ENCODE data around the gene F12. TPM values are rescaled to one million over a fixed set of nuclear protein-coding genes. Genes with fewer than 3 reads are reported as not detected.

Gene F12
- total and polyA plus RNA-seq, 2 of the 8 experiments (the other 6 are each of a cell fraction or from before 2014, with no cell fraction given), result 6.5 to 7.8 TPM

DNA sequence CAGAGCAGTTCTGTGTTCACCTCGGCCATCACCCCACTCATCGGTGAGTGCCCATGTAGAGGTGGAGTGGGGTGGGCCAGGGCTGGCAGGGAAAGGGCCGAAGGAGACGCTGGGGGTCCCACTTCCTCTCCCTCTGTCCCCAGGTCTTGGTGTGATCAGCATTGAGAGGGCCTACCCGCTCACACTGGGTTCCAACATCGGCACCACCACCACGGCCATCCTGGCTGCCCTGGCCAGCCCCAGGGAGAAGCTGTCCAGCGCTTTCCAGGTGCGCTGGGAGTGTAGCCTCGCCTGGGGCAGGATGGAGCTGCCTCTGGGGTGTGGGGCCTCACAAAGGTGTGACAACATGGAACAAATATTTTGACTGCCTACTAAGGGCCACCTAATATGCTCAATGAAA is 12.6 kb downstream of the F12 start:
- no peak overlapping the region for H2BK120ac ChIP-seq (replicated peaks; ENCODE audit: low read depth, low read length)
- no peak overlapping the region for H3K4me3 ChIP-seq (ENCODE audit: extremely low read depth in 1 of 4, insufficient read depth in 2 of 4, low read depth in 3 of 4, low read length in 4 of 4)
- POLR2A ChIA-PET (ENCODE audit: partially characterized antibody), result interaction anchor here (0.7 to 10.8 kb wide), 3 partner anchors 12 to 58 kb away, joined by 3 to 143 read pairs (median 5); partner anchors contain the start of gene PRR7
- H3K79me1 ChIP-seq (ENCODE audit: low read depth, low read length), result no peaks in the 10 kb centered on the region
- no peaks in the 10 kb centered on the region; a peak in 1 of 7 replicates for H3K4me1 ChIP-seq (replicated peaks in 1 of 4; ENCODE audit: control insufficient read depth in 3 of 4, insufficient read depth in 4 of 4, low read length in 3 of 4)
- CTCF ChIA-PET (ENCODE audit: partially characterized antibody), result interaction anchor here (1.0 to 18.7 kb wide), 3 partner anchors 9 to 24 kb away, joined by 3 to 363 read pairs (median 4); no protein-coding TSS in a partner anchor
- no peak overlapping the region for H3K4me2 ChIP-seq (ENCODE audit: insufficient read depth in 1 of 2, low read depth in 2 of 2, low read length in 2 of 2)
- 0 out of 2 replicates have a peak overlapping the region, but pooled peaks have one; percentile 48 for H2BK20ac ChIP-seq (ENCODE audit: low read length)
- H2AK5ac ChIP-seq (ENCODE audit: low read depth, low read length), result no peak overlapping the region
- no peaks in the 10 kb centered on the region for H4K20me1 ChIP-seq (replicated peaks in 1 of 2; ENCODE audit: control insufficient read depth in 1 of 2, insufficient read depth in 2 of 2, low read length in 2 of 2)
- no peak overlapping the region for H4K91ac ChIP-seq (replicated peaks; ENCODE audit: insufficient read length, low read length)
- WGBS, 2 experiments (ENCODE audit: extremely low coverage in 1 of 2, insufficient coverage in 1 of 2, insufficient read length in 1 of 2, insufficient replicate concordance in 2 of 2, low coverage in 1 of 2, low lambda C conversion rate in 2 of 2, missing lambda C conversion rate in 1 of 2), result 89% methylated on average over 8 of the region's 10 CpGs; no CpG with 5 or more reads in 1 of the 2 experiments
- H4K5ac ChIP-seq (ENCODE audit: insufficient read length, low read depth, low read length), result no peak overlapping the region
- FAIRE-seq (no peak), DNase-seq (ENCODE audit: low read depth in 1 of 2, low spot score in 2 of 2) (no peak)
- no peak overlapping the region for H3K27ac ChIP-seq (ENCODE audit: low read depth, low read length)
- peak overlapping the region; percentile 86; the same call in 1 of the 2 replicates for H4K8ac ChIP-seq (ENCODE audit: extremely low read depth, insufficient read depth, low read length)
- H3K9me3 ChIP-seq (ENCODE audit: insufficient read depth in 2 of 2, low read depth in 1 of 2, low read length in 1 of 2), result no peaks in the 10 kb centered on the region
- no peak overlapping the region for H3K9ac ChIP-seq (replicated peaks in 1 of 4; ENCODE audit: extremely low read depth in 1 of 4, low read depth in 3 of 4, low read length in 3 of 4)
- peaks cover 0 to 16% (median 9%) of the 10 kb centered on the region in 4 experiments; a peak in 6 of 7 replicates for H3K27me3 ChIP-seq (replicated peaks in 1 of 4; ENCODE audit: control insufficient read depth in 3 of 4, extremely low read depth in 1 of 4, insufficient read depth in 3 of 4, low read length in 3 of 4)
- H2BK5ac ChIP-seq (ENCODE audit: low read depth, low read length), result no peak overlapping the region
- H2BK15ac ChIP-seq (ENCODE audit: low read length), result no peak overlapping the region
- no peaks in the 10 kb centered on the region for H3K36me3 ChIP-seq (ENCODE audit: control insufficient read depth in 2 of 4, insufficient read depth in 4 of 4, low read length in 3 of 4)
- no peak overlapping the region for H3K56ac ChIP-seq (replicated peaks; ENCODE audit: insufficient read length, low read depth, low read length)
- peak overlapping the region; percentile 84; the same call in 1 of the 2 replicates for H2BK12ac ChIP-seq (ENCODE audit: low read depth, low read length)
- no peaks in the 10 kb centered on the region for H3K23me2 ChIP-seq (ENCODE audit: low read depth, low read length)
- H3K18ac ChIP-seq (ENCODE audit: extremely low read depth, low read length), result no peak overlapping the region
- H3K23ac ChIP-seq (ENCODE audit: insufficient read length), result no peak overlapping the region
- no peaks in the 10 kb centered on the region for H3K79me2 ChIP-seq (ENCODE audit: control insufficient read depth in 1 of 2, insufficient read depth in 2 of 2, low read length in 2 of 2)
- no peak overlapping the region for H3K14ac ChIP-seq (ENCODE audit: insufficient read length)
- H2AFZ ChIP-seq (ENCODE audit: low read length), result no peak overlapping the region
- no peak overlapping the region for H3K4ac ChIP-seq (replicated peaks; ENCODE audit: insufficient read length, low read depth, low read length)
- no peak for TF ChIP-seq PHF8 (conservative IDR thresholded peaks at IDR 0.05; ENCODE audit: low read depth, low read length)
- no peak for TF ChIP-seq JUN (IDR thresholded peaks at IDR 0.05; ENCODE audit: low read depth, low read length)
- TF ChIP-seq SIRT6 (IDR thresholded peaks at IDR 0.05; ENCODE audit: low read length), result no peak
- no peak for TF ChIP-seq CTBP2 (IDR thresholded peaks at IDR 0.05; ENCODE audit: borderline replicate concordance, insufficient read depth, insufficient read length, low read length)
- no peak for TF ChIP-seq ASH2L (IDR thresholded peaks at IDR 0.05; ENCODE audit: low read length)
